OCI-LY7 (cell line): Measurements from ENCODE around the gene GSG1L2. TPM values are rescaled to one million over a fixed set of nuclear protein-coding genes. Genes with fewer than 3 reads are reported as not detected.

Source experiments
- BruUV-seq: library from RNA; stranded (reverse); fragments of 400-500 nt; replicated peaks from 2 replicates; lab custom pipeline; 2021; lab: Mats Ljungman, UMichigan
- CTCF ChIA-PET: fragments of 300-600 bp; sonication (Branson Sonifier 250); formaldehyde crosslinking; loops from one replicate; lab custom pipeline; 2022; ENCODE audit warnings: antibody characterized with exemption; ENCODE audit not compliant: unreplicated experiment; lab: Charles Lee
- POLR2A ChIA-PET: fragments of 300-600 bp; sonication (Branson Sonifier 250); formaldehyde crosslinking; loops from one replicate; lab custom pipeline; 2022; ENCODE audit warnings: antibody characterized with exemption; lab: Charles Lee
- DNase-seq: peaks from one replicate; pipeline ENCODE4 v3.0.0-alpha.2; 2015; ENCODE audit warnings: low spot score
- H2AFZ ChIP-seq: fragments of 200-600 bp; sonication (generic), shearing (Covaris generic); 2 replicates; pipeline ENCODE4 v1.6.1; 2014; ENCODE audit warnings: mild to moderate bottlenecking, antibody characterized with exemption, low read length, moderate library complexity
- H3K27ac ChIP-seq: fragments of 200-600 bp; sonication (generic); 2 replicates; pipeline ENCODE4 v1.5.1; 2014; ENCODE audit warnings: mixed run types, low read depth, mild to moderate bottlenecking, moderate library complexity, low read length, inconsistent platforms; ENCODE audit not compliant: poor library complexity, severe bottlenecking
- H3K36me3 ChIP-seq: fragments of 200-600 bp; sonication (generic); 2 replicates; pipeline ENCODE4 v1.6.1; 2014; ENCODE audit warnings: mild to moderate bottlenecking, antibody characterized with exemption, low read length, moderate library complexity, mixed read lengths; ENCODE audit not compliant: insufficient read depth
- H3K4me1 ChIP-seq: fragments of 200-600 bp; sonication (generic); 2 replicates; pipeline ENCODE4 v1.5.1; 2014; ENCODE audit warnings: mild to moderate bottlenecking, low read length; ENCODE audit not compliant: insufficient read depth, poor library complexity, severe bottlenecking
- H3K4me2 ChIP-seq: fragments of 200-600 bp; sonication (generic); 2 replicates; pipeline ENCODE4 v1.6.1; 2014; ENCODE audit warnings: mild to moderate bottlenecking, low read length
- H3K4me3 ChIP-seq: fragments of 200-600 bp; sonication (generic); 2 replicates; pipeline ENCODE4 v1.5.1; 2014; ENCODE audit warnings: mild to moderate bottlenecking, low read depth, low read length; ENCODE audit not compliant: poor library complexity, severe bottlenecking
- H3K79me2 ChIP-seq: fragments of 200-600 bp; sonication (generic); 2 replicates; pipeline ENCODE4 v1.6.1; 2016; ENCODE audit warnings: low read depth, mild to moderate bottlenecking, low read length, moderate library complexity, mixed read lengths; ENCODE audit not compliant: insufficient read depth
- H3K9me2 ChIP-seq: fragments of 200-600 bp; sonication (generic); 2 replicates; pipeline ENCODE4 v1.6.1; 2016; ENCODE audit warnings: mild to moderate bottlenecking, low read length, mixed read lengths; ENCODE audit not compliant: insufficient read depth
- H3K9me3 ChIP-seq: fragments of 200-600 bp; sonication (generic); 2 replicates; pipeline ENCODE4 v1.6.1; 2014; ENCODE audit warnings: mild to moderate bottlenecking, mixed run types, low read length, mixed read lengths
- H4K20me1 ChIP-seq: fragments of 200-600 bp; sonication (generic); 2 replicates; pipeline ENCODE4 v1.6.1; 2014; ENCODE audit warnings: mild to moderate bottlenecking, antibody characterized with exemption, low read length, moderate library complexity, mixed read lengths; ENCODE audit not compliant: insufficient read depth
- CTCF ChIP-seq: fragments of 200-600 bp; sonication (generic); conservative IDR thresholded peaks from 2 replicates; pipeline ENCODE4 v1.5.1; 2014; ENCODE audit warnings: mild to moderate bottlenecking, antibody characterized with exemption, low read length, moderate library complexity, mixed read lengths
- EZH2phosphoT487 ChIP-seq: fragments of 200-600 bp; sonication (generic); IDR thresholded peaks from 2 replicates; pipeline ENCODE4 v1.6.1; 2018; ENCODE audit warnings: low read depth, borderline replicate concordance, mild to moderate bottlenecking, mixed run types, antibody characterized with exemption, low read length, moderate library complexity, mixed read lengths
- intact Hi-C: fragments of 100-400 bp; cut with micrococcal nuclease; formaldehyde crosslinking; loops from one replicate; pipeline ENCODE4 v1.10.0; 2022; ENCODE audit not compliant: unreplicated experiment
- total RNA-seq, 2 experiments: library from RNA; depleted of rRNA in 1 of 2; stranded (reverse); fragments of >200 nt in 1 of 2; shearing (Covaris generic) in 1 of 2; gene quantifications; 2 replicates each; pipeline ENCODE4 v1.2.3, GENCODE V29; 2014 to 2022

GSG1L2 gene
- total RNA-seq, 2 experiments from 2014 or later: not detected

GRCh38 chr17:9792181-9792840 lies 29.6 kb downstream of the GSG1L2 start:
- Histone ChIP-seq H2AFZ (no peak overlapping the region), H3K9me3 (no peaks in the 10 kb centered on the region), H3K36me3 (no peaks in the 10 kb centered on the region), H3K4me2 (no peak overlapping the region), H3K4me1 (no peaks in the 10 kb centered on the region), H3K9me2 (no peaks in the 10 kb centered on the region), H3K79me2 (no peaks in the 10 kb centered on the region), H3K27ac (no peak overlapping the region), H4K20me1 (no peaks in the 10 kb centered on the region), H3K4me3 (no peak overlapping the region)
- TF ChIP-seq EZH2phosphoT487: no peak
- TF ChIP-seq CTCF: no peak
- intact Hi-C loops: no loop called here
- CTCF ChIA-PET: no interaction called here
- no peak for DNase-seq
- BruUV-seq: no TSS peak
- POLR2A ChIA-PET: no interaction called here

DNA sequence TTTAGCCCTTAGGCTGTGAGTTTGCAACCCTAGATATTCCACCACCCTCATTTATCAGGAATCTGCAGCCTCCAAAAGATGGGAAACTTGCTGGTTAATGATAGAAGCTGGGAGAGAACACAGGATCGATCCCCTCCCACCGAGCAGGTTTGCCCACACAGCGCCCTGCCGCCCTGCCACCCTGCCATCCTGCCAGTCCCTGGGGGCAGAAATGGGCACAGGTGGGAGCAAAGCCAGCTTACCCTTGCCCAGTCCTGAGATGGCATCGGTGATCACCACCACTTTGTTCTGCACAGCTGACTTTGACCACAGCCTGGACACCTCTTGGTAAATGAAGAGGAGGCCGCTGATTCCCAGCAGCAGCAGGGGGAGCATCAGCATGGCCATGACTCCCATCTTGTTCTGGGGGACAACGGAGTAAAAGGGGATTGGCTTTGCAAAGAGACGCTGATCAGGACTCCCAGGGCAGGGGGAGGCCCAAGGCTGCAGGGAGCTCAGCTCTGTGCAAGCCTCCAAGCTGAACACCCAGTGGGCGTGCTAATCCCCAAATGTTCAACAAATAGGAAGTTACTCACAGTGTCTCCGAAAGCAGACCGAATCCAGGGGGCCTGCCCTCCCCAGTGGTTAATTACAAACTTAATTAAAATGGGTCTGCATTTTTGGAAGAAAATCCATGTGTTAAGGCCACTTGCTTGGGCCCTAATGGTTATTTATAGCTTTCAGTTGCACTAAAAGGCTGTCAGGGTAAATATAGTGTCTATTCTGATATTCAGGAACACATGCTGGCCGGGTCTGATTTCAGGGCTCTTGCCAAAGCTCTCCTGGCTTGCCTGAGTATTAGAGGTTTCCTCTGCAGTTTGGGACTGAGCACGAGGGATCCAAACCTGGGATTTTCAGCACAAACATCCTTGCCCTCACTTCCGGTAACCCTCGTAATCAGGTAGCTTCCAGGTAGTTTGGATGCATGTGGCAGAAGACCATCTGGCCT lies 30.7 kb downstream of the GSG1L2 start, which contains the start of gene DHRS7C:
TSS of gene DHRS7C (minus strand) at position 704 of the 988 bp plus-strand sequence. CDS start at position 396, 308 bp downstream.
- Histone ChIP-seq H3K27ac (no peak within 1 kb of the TSS), H3K79me2 (no peaks in the 10 kb centered on the region), H3K36me3 (no peaks in the 10 kb centered on the region), H3K9me3 (no peaks in the 10 kb centered on the region), H3K4me2 (no peak within 1 kb of the TSS), H3K4me1 (no peaks in the 10 kb centered on the region), H2AFZ (no peak within 1 kb of the TSS), H3K4me3 (no peak within 1 kb of the TSS), H4K20me1 (no peaks in the 10 kb centered on the region), H3K9me2 (no peaks in the 10 kb centered on the region)
- ChIA-PET CTCF (no interaction called here), POLR2A (interaction anchor here (0.5 kb wide), 1 partner anchor 814 kb away, joined by 3 read pairs; no protein-coding TSS in a partner anchor)
- TF ChIP-seq EZH2phosphoT487 (no peak), CTCF (no peak)
- no peak for DNase-seq
- no TSS peak for BruUV-seq
- intact Hi-C loops: no loop called here
